GM21619 (cell line): Measurements from ENCODE around the gene ZNF519.
"Not testable (repeated sequence)": the region's sequence is repeated elsewhere in the genome, so short reads cannot be mapped to it uniquely, and the experiment has no call there.

Experiments used
- ATAC-seq: cut with Tn5 transposase; IDR thresholded peaks from one replicate; pipeline ENCODE4 v1.9.1; 2021; ENCODE audit not compliant: unreplicated experiment

Gene ZNF519

DNA sequence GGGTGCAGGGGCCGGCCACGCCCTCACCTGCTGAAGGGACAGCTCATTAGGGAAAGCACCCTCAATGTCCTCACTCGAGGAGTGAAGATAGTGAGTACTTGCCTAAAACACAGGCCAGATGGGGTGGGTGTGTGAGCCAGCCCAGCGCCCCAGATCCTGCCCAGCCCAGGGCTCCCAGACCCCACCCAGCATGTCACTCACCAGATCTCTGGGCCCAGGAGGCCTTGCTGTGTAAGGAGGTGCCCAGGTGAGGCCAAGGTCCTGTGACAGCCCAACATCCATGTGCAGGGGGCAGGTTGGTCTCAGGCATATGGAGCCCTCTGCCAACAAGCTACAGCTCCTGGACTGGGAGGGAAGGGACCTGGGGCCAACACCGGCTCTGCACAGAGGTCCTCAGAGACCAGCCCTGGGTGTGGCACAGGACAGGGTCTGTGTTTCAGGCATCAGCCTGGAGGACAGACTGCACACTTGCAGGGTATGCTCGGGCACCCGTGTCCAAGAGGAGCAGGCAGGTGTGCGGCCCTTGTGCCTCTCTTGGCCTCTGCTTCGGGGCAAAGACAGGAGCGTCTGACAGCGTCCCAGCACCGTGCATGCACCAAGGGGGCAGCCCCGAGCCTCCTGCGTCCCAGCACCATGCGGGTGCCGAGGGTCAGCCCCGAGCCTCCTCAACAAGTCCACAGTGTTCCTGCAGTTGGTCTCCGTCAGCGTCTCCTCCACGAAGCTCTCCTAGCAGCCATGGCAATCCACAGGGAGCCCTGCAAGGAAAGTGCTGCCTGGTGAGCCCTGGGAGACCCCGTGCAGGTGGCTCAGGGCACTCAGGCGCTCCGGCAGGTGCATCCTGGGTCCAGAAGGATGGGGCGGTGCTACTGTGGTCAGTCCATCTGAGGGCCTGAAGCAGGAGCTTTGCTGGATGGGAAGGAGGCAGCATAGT, 16.0 kb upstream of the ZNF519 start:
- ATAC-seq, result not testable (repeated sequence)

DNA sequence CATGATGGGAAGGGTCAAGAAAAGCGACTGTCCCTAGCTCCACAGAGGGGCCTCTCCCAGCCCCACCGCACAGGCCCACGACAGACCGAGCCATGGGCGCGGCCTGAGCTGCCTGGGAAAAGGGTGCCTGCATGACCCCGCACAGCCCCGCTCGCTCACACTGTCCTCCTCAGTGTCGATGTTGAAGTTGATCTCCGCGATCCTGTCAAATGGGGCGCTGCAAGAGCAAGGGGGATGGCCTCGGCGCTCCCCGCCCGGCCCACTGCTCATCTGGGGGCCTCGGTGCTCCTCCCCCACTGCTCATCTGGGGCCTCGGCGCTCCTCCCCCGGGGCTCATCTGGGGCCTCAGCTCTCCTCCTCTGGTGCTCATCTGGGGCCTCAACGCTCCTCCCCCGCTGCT, 14.5 kb upstream of the ZNF519 start:
- not testable (repeated sequence) for ATAC-seq

DNA sequence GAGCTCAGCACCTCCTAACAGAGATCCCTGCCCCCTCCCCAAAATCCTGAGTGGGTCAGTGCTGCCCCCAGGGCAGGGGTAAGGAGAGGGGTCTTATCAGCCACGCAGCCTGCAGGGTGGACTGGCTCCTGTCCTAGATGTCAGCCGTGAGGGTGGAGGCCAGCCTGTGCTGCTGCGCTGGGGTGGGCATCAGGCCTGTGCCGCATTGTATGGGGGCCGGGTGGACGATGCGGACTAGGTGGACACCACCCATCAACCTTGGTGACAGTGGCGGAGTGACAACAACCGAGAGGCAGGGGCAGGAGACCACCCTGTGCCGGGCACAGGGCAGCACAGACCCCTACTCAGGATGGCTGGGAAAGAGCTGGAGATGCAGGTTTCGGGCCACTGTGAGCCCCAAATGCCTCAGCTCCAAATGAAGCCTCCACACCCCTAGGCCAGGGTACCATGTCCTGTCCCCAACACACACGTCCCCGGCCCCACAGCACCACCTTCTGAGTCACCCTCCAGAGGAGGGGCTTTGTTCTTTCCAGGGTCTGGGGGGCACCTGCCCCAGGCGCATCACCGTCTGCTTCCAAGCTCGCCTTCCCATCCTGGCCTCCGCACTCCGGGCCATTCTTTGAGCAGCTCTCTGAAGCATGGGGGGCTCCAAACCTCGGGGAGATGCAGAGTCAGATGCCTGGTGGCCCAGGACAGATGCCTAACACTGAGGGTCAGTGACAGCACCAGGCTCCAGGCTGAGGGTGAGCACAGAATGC, 13.5 kb upstream of the ZNF519 start:
- ATAC-seq, result not testable (repeated sequence)

DNA sequence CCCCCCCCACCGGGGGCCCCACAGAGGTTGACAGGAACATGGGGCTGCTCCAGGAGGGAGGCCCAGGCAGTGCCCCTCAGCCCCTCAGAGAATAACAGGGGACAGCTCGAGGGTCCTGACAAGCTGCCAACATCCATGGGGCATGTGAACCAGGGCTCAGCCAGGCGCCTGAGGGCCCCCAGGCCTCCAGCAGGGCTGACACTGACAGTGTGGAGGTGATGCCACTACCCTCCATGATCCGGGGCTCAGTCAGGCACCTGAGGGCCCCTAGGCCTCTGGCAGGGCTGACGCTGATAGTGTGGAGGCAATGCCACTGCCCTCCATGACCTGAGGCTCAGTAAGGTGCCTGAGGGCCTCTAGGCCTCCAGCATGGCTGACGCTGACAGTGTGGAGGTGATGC, 12.8 kb upstream of the ZNF519 start:
- ATAC-seq, result not testable (repeated sequence)

DNA sequence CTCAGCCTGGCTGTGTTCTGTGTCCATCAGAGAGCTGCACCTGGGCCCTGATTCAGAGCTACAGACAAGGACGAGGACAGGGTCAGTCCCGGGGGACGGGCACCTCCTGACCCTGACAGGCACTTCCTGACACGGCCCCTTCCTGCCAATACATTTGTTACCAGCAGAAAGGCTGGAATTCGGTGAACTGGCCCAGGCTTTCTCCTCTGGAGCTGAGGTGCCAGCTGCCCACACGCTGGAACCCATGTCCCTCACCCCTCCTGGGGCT, 12.3 kb upstream of the ZNF519 start:
- no peak for ATAC-seq

DNA sequence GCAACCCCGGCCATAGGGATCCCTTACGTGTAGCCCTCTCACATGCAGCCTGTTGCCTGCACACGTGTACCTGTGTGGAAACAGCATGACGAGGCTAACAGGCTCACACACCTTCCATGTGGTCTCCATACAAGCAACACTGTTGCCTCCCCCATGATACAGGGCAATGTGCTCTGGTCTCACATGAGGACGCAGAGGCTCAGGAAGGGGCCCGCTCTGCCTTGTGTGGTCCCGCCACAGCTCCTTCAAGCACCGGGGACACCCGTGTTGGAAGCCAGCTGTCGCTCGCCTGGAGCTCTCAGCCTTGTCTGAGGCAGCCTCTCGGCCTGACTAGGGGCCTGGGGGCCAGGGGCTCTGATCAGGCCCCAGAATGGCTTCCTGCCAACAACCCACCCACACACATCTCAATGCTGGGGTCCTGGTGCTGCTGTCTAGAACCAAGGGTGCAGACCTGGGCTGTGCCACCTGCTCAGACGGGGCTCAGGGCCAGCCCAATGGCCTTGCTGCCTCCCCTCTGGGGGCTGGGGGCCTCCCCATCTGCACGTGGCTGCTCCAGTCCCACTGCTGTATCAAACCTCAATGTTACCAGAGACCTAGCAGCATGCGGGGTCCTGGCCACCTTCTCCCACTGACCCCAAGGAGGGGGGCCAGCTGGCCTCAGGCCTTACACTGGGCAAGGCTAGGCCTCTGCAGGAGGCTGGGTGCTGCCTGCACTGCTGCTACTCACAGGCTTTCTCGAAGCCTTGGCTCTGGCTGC, 11.8 kb upstream of the ZNF519 start:
- ATAC-seq, result not testable (repeated sequence)

DNA sequence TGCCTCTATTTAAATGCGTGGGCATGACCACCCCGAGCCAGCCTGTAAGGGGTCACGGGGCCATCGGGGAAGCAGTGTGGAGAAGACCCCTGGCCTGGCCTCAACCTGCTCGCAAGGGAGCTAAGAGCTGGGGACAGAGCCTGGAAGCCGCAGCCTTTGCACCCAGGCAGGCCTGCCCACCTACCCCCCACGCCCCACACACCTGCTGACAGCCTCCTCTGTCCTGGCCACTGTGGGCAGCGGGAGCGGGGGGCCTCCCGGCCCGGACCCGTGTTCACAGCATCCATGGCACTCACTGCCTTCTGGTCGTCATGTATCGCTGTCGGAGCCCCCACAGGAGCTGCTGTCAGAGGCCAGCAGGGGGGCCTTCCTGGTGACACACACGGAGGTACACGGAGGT, 11.2 kb upstream of the ZNF519 start:
- ATAC-seq, result not testable (repeated sequence)

DNA sequence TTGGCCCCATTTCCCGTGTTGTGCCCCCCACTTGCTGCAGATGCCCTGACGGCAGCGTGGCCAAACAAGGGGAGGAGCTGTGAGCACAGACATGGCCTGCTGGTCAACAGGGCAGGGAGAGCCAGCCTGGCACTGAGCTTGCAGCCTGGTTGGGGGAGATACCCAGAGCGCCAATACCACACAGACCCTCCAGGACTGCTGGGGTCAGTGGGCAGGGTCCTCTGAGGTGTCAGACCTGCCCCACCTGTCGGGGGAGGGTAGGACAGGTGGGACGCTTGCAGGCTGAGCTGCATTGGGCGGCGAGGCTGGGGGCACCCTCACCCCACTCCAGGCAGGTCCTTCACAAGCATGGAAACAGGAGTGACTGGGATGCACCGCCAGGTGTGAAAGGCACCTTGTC, 9.9 kb upstream of the ZNF519 start:
- ATAC-seq, result not testable (repeated sequence)

DNA sequence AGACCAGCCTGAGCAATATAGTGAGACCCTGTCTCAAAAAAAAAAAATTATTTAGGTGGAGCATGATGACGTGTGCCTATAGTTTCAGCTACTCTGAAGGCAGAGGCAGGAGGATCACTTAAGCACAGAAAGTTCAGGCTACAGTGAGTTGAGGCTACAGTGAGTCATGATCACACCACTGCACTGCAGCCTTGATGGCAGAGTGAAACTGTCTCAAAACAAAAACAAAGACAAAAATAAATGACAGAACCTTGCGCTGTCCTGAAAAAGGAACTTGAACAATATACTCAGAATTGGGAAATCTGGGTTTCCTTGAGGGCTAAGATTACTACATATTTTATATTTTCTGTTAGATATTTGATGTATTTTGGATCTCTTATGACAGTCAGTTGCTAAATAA, 7.3 kb upstream of the ZNF519 start:
- ATAC-seq, result peak; percentile 64

DNA sequence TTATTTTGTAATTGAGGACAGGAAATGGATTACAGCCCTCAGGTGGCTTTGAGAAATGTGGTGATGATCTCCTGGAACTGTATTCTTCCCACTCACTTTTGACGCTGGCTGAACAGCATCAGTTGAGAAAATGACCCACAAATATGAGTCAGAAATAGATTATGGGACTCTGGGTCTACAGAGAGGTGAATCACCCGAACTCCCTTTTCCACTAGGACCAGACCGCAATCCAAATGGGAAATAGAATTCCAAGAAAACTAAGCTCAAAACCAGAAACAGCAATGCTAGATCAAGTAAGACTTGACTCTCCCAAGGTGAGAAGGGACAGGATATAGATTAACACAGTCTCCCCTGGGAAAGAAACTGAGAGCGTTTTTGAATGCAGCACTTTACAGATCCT, 5.7 kb upstream of the ZNF519 start:
- not testable (repeated sequence) for ATAC-seq

DNA sequence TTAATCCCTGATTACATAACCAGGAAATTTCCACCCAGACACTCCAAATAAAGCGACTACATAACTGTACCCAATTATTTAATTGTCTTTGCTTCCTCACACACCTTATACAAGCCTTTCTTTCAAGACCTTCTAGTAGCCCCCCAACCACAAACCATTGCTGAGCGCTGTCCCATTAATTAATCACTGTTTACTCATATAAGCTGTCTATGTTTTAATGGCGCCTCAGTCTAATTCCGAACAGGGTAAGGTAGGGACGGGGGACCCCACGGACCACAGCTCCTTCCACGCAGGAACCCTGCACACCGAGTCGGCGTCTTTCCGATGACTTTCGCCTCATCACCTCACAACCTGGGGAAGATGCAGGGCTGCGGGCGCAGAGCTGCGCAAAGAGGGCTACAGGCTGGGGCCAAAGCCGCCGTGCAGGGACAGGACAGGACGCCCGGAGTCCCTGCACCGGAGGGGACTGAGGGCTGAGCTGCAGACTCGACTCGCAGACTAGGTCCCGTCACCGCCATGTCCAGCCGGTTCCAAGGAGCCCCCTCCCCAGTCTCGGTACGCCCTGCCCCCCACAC, 452 bp downstream of the ZNF519 start:
- peak; percentile 12 for ATAC-seq

DNA sequence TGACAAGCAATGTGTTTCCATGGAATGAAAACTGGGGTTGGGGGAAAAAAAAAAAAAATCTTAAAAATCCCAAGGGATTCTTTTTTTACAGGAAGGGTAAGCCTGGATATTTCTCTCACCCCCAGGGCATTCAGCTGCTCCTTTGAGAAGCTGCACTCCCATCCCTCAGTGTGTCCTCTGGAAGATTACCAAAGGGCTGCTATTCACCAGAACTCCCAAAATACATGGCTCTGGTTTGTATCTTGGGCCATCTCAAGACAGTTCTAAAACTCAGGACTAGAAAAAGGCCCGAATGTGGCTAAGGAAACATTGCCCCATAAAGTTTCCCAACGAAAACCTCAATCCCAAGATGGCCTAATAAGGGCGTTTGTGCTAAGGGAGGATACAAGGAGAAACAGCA, 1.4 kb downstream of the ZNF519 start:
- ATAC-seq, result not testable (repeated sequence)

DNA sequence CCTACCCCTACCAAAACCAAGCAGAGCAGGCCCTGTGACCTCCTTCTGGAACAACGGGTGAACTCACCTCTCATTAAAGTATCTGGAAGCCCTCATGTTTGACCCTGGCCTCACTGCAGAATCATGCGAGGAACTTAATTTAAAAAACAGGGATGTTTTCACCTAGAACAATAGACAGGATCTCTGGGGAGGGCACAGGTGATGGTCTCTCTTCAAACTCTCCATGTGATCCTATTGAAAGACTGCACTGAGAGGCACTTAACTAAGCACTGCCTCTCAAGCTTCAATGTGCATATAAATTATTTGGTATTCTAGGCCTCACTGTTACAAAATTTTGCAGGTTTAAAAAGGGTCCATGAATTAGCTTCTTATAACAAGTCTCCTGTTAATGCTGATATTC, 7.5 kb downstream of the ZNF519 start:
- ATAC-seq, result no peak

DNA sequence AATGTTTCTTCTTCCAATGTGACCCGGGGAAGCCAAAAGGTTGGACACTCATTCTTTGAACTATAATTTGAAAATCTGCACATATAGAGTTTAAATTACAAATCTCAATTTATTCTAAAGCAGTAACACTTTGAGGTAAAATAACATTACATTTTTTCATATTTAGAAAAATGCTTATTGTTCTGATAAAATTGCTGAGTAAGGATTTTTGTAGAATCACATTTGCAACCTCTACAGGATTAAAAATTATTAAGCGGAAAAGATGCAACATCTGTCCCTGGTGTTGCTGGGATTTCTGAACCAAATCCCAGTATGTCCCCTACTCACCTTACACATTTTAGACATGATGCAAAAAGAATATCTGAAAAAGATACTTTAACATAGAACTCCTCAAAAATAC, 10.1 kb downstream of the ZNF519 start:
- no peak for ATAC-seq

DNA sequence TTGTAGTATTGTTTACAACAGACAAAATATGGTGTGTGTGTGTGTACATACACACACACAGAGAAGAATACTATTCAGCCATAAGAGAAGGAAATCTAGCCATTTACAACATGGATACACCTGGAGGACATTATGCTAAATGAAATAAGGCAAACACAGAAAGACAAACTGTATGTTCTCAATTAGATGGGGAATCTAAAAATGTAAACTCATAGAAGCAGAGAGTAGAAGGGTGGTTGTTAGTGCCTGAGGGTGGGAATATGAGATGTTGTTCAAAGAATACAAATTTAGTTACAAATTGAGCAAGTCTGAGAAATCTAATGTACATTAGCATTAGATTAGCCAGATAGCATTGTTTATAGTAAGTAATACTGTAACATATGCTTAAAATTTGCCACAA, 11.3 kb downstream of the ZNF519 start:
- ATAC-seq, result no peak

DNA sequence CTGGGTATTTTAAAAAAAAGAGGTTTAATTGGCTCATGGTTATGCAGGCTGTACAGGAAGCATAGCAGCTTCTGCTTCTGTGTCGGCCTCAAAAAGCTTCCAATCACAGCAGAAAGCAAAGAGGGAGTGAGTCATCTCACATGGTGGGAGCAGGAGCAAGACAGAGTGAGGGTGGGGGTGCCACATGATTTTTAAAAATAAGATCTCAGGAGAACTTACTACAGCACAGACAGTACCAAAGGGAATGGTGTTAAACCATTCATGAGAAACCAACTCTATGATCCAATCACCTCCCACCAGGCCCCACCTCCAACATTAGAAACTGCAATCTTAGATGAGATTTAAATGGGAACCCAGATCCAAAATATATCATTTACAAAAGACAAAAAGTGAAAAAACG, 14.6 kb downstream of the ZNF519 start:
- no peak for ATAC-seq

DNA sequence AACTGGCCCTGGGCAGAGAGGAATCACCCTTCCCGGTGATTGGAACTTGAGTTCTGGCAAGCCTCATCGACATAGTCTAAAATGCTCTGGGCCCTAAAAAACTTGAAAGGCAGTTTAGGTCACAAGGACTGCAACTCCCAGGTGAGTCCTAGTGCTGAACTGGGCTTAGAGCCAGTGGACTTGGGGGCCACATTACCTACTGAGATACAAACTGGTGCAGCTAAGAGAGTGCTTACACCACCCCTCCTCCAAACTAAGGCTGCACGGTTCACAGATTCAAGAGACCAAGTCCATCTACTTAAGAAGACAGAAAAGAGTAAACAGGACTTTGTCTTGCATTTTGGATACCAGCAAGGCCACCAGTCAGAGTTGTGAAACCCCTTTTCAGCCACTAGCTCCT, 25.3 kb downstream of the ZNF519 start:
- ATAC-seq, result no peak

DNA sequence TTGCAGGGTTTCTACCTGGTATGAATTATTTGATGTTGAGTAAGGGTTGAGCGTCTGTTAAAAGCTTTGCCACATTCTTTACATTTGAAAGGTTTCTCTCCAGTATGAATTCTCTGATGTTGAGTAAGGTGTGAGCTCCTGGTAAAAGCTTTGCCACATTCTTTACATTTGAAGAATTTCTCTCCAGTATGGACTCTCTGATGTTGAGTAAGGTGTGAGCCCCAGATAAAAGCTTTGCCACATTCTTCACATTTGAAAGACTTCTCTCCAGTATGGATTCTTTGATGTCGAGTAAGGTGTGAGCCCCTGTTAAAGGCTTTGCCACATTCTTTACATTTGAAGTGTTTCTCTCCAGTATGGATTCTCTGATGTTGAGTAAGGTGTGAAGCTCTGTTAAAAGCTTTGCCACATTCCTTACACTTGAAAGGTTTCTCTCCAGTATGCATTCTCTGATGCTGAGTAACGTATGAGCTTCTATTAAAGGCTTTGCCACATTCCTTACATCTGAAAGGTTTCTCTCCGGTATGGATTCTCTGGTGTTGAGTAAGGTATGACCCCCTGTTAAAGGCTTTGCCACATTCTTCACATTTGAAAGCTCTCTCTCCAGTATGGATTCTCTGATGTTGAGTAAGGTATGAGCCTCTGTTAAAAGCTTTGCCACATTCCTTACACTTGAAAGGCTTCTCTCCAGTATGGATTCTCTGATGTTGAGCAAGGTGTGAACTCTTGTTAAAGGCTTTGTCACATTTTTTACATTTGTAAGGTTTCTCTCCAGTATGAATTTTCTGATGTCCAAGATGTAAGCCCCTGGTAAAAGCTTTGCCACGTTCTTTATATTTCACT, 27.1 kb downstream of the ZNF519 start:
- no peak for ATAC-seq

DNA sequence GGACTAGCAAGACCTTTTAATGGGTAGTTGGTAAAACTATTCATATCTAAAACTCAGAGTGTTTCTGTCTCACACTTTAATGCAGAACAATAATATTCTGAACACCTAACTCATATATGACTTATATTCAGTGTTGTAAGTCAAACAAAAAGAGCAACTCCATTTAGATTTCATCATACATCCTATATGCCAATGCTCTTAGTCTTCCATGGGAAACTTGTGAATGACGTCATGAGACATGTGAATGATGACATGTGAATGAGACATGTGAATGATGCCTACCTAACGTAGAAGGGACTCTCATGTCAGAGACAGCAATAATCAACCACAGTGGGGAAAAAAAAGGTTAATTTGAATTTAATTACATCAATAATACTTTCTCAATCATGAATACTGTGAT, 28.0 kb downstream of the ZNF519 start:
- no peak for ATAC-seq

DNA sequence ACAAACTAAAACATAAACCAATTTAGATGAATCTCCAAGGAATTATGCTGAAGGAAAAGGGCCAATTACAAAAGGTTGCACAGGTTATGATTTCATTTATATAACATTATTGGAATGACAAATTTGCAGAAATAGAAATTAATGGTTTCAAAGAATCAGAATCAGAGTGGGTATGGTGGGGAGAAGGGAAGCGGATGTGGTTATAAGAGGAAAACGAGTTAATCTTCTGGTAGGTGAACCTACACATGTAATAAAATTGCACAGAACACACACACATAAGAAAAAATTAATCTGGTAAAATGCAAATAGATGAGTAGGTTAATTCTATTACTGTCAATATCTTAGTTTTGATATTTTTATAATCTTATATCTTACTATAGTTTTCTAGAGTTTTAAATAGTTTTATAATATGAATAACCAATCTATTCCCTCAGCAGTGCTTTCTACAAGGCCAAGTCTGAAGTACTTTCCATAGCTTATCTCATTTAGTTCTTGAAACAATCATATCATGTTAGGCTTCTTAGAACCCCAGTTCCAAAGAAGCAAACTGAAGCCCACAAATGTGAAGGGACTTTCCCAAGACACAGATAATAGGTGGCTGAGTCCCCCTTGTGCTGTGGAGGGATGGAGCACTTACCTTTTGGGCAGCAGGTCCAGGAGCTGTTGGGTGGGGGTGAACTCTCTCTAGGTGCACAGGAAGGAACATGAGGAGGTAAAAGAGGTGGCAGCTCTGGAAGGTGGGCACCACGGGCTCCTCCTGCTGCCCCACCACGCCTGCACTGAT, 31.5 kb downstream of the ZNF519 start:
- ATAC-seq, result no peak
